BE2C (cell line): Measurements from ENCODE around the gene BCO1.

Experiments used
- DNase-seq: peaks from one replicate; pipeline ENCODE4 v3.0.0-alpha.2; 2020
- H3K27me3 ChIP-seq: fragments of 250-450 bp; sonication (Bioruptor Pico); 2 replicates; pipeline ENCODE4 v1.5.1; 2020; ENCODE audit warnings: mild to moderate bottlenecking
- H3K36me3 ChIP-seq: fragments of 250-450 bp; sonication (Bioruptor Pico); 2 replicates; pipeline ENCODE4 v1.5.1; 2020; ENCODE audit warnings: mild to moderate bottlenecking
- H3K4me1 ChIP-seq: fragments of 250-450 bp; sonication (Bioruptor Pico); 2 replicates; pipeline ENCODE4 v1.5.1; 2020
- H3K4me3 ChIP-seq: 2 replicates; pipeline ENCODE4 v1.5.1; 2011; ENCODE audit warnings: low read depth, low read length
- H3K9me3 ChIP-seq: fragments of 250-450 bp; sonication (Bioruptor Pico); 2 replicates; pipeline ENCODE4 v1.5.1; 2020
- TF ChIP-seq, protein P1 (sequence below): IDR thresholded peaks from 2 replicates; pipeline ENCODE4 v1.5.1; 2012; ENCODE audit warnings: mild to moderate bottlenecking, low read depth, low read length

BCO1 gene

DNA sequence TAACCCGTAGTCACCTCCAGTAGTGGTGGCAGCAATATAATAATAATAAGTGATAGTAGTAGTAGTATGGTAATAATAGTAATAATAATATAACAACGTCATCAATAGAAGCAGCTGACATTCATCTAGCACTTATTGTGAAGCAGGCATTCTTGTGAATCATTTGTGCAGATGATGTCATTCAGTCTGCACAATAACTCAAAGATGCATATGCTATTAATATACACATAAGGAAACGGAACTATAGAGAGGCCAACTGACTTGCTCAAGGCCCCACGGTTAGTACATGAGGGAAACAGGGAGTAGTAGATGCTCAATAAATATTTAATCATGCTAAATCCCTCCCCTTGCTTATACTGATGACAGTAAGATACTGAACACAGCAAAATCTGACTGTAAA, 40.9 kb downstream of the BCO1 start:
- Histone ChIP-seq H3K4me3 (no peak overlapping the region), H3K27me3 (no peaks in the 10 kb centered on the region), H3K4me1 (no peaks in the 10 kb centered on the region), H3K36me3 (no peaks in the 10 kb centered on the region), H3K9me3 (no peaks in the 10 kb centered on the region)
- no peak for DNase-seq
- TF ChIP-seq, protein P1, sequence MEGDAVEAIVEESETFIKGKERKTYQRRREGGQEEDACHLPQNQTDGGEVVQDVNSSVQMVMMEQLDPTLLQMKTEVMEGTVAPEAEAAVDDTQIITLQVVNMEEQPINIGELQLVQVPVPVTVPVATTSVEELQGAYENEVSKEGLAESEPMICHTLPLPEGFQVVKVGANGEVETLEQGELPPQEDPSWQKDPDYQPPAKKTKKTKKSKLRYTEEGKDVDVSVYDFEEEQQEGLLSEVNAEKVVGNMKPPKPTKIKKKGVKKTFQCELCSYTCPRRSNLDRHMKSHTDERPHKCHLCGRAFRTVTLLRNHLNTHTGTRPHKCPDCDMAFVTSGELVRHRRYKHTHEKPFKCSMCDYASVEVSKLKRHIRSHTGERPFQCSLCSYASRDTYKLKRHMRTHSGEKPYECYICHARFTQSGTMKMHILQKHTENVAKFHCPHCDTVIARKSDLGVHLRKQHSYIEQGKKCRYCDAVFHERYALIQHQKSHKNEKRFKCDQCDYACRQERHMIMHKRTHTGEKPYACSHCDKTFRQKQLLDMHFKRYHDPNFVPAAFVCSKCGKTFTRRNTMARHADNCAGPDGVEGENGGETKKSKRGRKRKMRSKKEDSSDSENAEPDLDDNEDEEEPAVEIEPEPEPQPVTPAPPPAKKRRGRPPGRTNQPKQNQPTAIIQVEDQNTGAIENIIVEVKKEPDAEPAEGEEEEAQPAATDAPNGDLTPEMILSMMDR, result no peak

DNA sequence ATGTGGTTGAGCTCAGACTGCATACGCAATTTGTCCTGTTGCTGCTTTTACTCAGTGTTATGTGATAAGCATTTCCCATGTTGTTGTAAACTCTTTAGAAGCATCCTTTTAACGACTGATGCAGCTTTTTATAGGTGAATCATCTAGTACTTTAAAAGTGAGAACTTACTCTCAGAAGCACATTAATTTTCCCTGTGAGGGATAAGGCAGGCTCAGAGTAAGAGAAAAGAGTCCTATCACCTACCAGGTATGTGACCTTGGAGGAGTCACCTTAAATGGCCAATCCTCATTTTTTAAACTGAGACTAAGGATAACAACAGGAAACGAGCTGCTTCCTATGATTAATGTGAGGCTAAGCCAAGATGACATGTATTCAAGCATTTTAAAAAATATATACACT, 41.9 kb downstream of the BCO1 start:
- peaks cover 3% of the 10 kb centered on the region for H3K4me1 ChIP-seq
- TF ChIP-seq, protein P1, result no peak
- H3K9me3 ChIP-seq, result no peaks in the 10 kb centered on the region
- H3K36me3 ChIP-seq, result no peaks in the 10 kb centered on the region
- H3K4me3 ChIP-seq, result no peak overlapping the region
- no peaks in the 10 kb centered on the region for H3K27me3 ChIP-seq
- no peak for DNase-seq

DNA sequence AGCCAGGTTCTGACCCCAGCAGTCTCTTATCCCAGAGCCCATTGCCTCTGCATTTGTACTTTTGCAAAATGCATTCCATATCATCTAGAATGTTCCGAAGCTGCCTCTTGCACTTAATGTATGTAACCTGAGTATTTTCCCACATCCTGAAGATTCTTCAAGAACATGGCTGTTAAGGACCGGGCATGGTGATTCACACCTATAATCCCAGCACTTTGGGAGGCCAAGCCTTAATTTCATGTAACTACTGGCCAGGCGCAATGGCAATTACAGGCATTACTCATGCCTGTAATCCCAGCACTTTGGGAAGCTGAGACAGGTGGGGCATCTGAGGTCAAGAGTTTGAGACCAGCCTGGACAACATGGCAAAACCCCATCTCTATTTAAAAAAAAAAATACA, 44.6 kb downstream of the BCO1 start:
- DNase-seq, result no peak
- Histone ChIP-seq H3K4me1 (peaks cover 6% of the 10 kb centered on the region), H3K36me3 (no peaks in the 10 kb centered on the region), H3K27me3 (no peaks in the 10 kb centered on the region), H3K9me3 (no peaks in the 10 kb centered on the region), H3K4me3 (no peak overlapping the region)
- TF ChIP-seq, protein P1, result no peak

DNA sequence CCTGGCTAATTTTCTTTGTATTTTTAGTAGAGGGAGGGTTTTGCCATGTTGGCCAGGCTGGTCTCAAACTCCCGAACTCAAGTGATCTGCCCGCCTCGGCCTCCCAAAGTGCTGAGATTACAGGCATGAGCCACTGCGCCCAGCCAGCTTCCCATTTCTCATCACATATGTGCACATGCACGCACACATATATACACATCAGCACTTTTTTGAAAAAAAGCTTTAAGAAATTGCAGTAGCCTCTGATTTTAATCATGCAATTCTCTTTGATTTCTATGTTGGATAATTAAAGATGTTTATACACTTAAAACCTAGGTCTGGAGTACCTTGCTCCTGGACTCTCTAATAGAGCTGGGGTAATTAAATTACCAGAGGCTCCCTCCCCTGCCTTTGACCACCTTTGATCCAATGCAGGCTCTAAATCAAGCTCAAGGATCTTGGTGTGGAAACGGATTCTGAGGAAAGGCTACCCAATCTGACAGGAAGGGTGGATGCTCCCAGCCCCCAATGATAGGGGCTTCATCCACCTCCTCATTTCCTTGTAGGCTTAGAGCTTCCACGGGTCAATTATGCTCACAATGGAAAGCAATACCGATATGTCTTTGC, 46.6 kb downstream of the BCO1 start:
- no peak for DNase-seq
- no peaks in the 10 kb centered on the region for H3K36me3 ChIP-seq
- H3K9me3 ChIP-seq, result no peaks in the 10 kb centered on the region
- H3K4me1 ChIP-seq, result peaks cover 6% of the 10 kb centered on the region
- no peaks in the 10 kb centered on the region for H3K27me3 ChIP-seq
- TF ChIP-seq, protein P1, result no peak
- no peak overlapping the region for H3K4me3 ChIP-seq

DNA sequence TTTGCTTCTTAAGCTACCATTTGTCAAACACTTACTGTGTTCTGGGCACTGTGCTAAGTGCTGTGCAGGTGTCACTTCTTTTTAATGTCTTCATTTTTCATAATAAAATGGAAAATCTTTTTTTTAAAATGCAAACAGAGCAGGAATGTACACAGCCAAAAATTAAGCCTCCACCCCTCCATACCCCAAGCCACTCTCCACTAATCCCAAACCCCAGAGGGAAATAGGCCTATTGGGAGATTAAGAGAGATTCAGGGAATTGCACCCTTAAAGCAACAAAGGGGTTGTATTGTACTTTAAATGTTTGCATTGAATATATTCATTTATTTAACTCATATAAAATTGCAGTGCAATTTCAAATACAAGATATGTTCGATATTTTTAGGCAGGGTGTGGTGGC, 47.7 kb downstream of the BCO1 start:
- no peaks in the 10 kb centered on the region for H3K27me3 ChIP-seq
- H3K9me3 ChIP-seq, result no peaks in the 10 kb centered on the region
- TF ChIP-seq, protein P1, result no peak
- no peak overlapping the region for H3K4me3 ChIP-seq
- no peaks in the 10 kb centered on the region for H3K36me3 ChIP-seq
- DNase-seq, result no peak
- peaks cover 6% of the 10 kb centered on the region for H3K4me1 ChIP-seq

DNA sequence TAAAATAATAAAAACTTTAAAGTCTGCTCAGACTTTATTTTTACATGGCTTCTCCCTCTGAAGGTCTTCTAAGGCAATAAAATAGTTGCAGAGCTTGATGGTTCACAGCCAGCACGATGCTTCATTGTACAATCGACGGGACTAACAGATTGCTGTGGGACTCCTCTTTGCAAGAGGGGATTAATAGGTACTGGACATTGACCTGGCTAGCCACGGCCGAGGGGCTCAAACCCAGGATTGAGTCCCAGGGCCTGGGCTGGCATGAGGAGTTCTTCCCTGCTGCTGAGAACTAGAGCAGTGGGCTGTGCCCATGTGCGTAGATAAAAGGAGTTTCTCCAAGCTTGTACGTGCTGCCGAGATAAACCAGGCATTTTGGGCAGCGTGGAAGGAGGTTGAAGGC, 52.6 kb downstream of the BCO1 start:
- Histone ChIP-seq H3K27me3 (no peaks in the 10 kb centered on the region), H3K4me1 (no peaks in the 10 kb centered on the region), H3K36me3 (no peaks in the 10 kb centered on the region), H3K9me3 (no peaks in the 10 kb centered on the region), H3K4me3 (no peak overlapping the region)
- TF ChIP-seq, protein P1, result no peak
- no peak for DNase-seq
